Neuronal stem cell (in vitro differentiated cells): ENCODE data around the gene P2RX7.

Experiments used
- DNase-seq: peaks from one replicate; pipeline ENCODE4 v3.0.0-alpha.2; 2013; ENCODE audit warnings: low spot score
- H2AFZ ChIP-seq: one replicate; pipeline ENCODE4 v1.6.1; 2013; ENCODE audit warnings: mild to moderate bottlenecking, low read length, inconsistent platforms
- H2AK5ac ChIP-seq: 2 replicates; pipeline ENCODE4 v1.6.1; 2013; ENCODE audit warnings: low read depth, mild to moderate bottlenecking, inconsistent platforms, low read length, moderate library complexity, mixed read lengths
- H2BK120ac ChIP-seq: 2 replicates; pipeline ENCODE4 v1.6.1; 2013; ENCODE audit warnings: low read depth, mild to moderate bottlenecking, inconsistent platforms, low read length, moderate library complexity, mixed read lengths
- H2BK12ac ChIP-seq: one replicate; pipeline ENCODE4 v1.6.1; 2013; ENCODE audit warnings: low read length, inconsistent platforms
- H2BK15ac ChIP-seq: 2 replicates; pipeline ENCODE4 v1.6.1; 2013; ENCODE audit warnings: mild to moderate bottlenecking, low read length, inconsistent platforms, mixed read lengths
- H2BK5ac ChIP-seq: one replicate; pipeline ENCODE4 v1.6.1; 2013; ENCODE audit warnings: inconsistent platforms, mild to moderate bottlenecking, low read length, moderate library complexity
- H3K14ac ChIP-seq: one replicate; pipeline ENCODE4 v1.6.1; 2013; ENCODE audit warnings: low read length, inconsistent platforms
- H3K18ac ChIP-seq: 2 replicates; pipeline ENCODE4 v1.6.1; 2013; ENCODE audit warnings: low read length, inconsistent platforms
- H3K23ac ChIP-seq: 2 replicates; pipeline ENCODE4 v1.6.1; 2013; ENCODE audit warnings: low read depth, mild to moderate bottlenecking, mixed read lengths, low read length, inconsistent platforms; ENCODE audit not compliant: poor library complexity
- H3K27ac ChIP-seq: replicated peaks from 3 replicates; pipeline ENCODE4 v1.5.1; 2013; ENCODE audit warnings: low read length, inconsistent platforms
- H3K27me3 ChIP-seq, 3 experiments: 2 replicates each; pipeline ENCODE4 v1.6.1; 2013; ENCODE audit warnings: low read length in 3 of 3, mild to moderate bottlenecking in 2 of 3, inconsistent platforms in 1 of 3, low read depth in 1 of 3, mixed read lengths in 1 of 3, moderate library complexity in 1 of 3; ENCODE audit not compliant: control insufficient read depth in 3 of 3, insufficient read depth in 3 of 3
- H3K36me3 ChIP-seq, 2 donors: replicated peaks in 1 of 2; 2 replicates each; pipeline ENCODE4 v1.6.1; 2013; ENCODE audit warnings: low read length in 2 of 2; ENCODE audit not compliant: control insufficient read depth in 2 of 2, insufficient read depth in 2 of 2
- H3K4ac ChIP-seq: 2 replicates; pipeline ENCODE4 v1.6.1; 2013; ENCODE audit warnings: inconsistent platforms, mild to moderate bottlenecking, low read length, moderate library complexity
- H3K4me1 ChIP-seq, 2 donors: 1 replicate in 1 of 2; 2 replicates in 1 of 2; pipeline ENCODE4 v1.6.1; 2013; ENCODE audit warnings: low read length in 2 of 2, low read depth in 1 of 2; ENCODE audit not compliant: control insufficient read depth in 2 of 2, insufficient read depth in 1 of 2
- H3K4me2 ChIP-seq: one replicate; pipeline ENCODE4 v1.6.1; 2013; ENCODE audit warnings: mild to moderate bottlenecking, low read length, inconsistent platforms; ENCODE audit not compliant: insufficient read depth, poor library complexity, severe bottlenecking
- H3K4me3 ChIP-seq, 2 donors: 2 replicates each; pipeline ENCODE4 v1.5.1; 2013; ENCODE audit warnings: low read length in 2 of 2, mild to moderate bottlenecking in 2 of 2, inconsistent platforms in 1 of 2, moderate library complexity in 1 of 2
- H3K79me1 ChIP-seq: one replicate; pipeline ENCODE4 v1.6.1; 2013; ENCODE audit warnings: low read depth, mild to moderate bottlenecking, inconsistent platforms, low read length, moderate library complexity
- H3K9ac ChIP-seq: one replicate; pipeline ENCODE4 v1.6.1; 2013; ENCODE audit warnings: mild to moderate bottlenecking, low read depth, low read length, inconsistent platforms; ENCODE audit not compliant: poor library complexity
- H3K9me3 ChIP-seq, 2 donors: replicated peaks in 1 of 2; 2 replicates each; pipeline versions ENCODE3 to v1.6.1; 2013; ENCODE audit warnings: low read length in 2 of 2, mild to moderate bottlenecking in 2 of 2, inconsistent platforms in 1 of 2, low read depth in 1 of 2, mixed read lengths in 1 of 2, moderate library complexity in 1 of 2; ENCODE audit not compliant: control insufficient read depth in 2 of 2, insufficient read depth in 1 of 2
- H4K8ac ChIP-seq: one replicate; pipeline ENCODE4 v1.6.1; 2013; ENCODE audit warnings: low read depth, mild to moderate bottlenecking, inconsistent platforms, low read length, moderate library complexity
- H4K91ac ChIP-seq: one replicate; pipeline ENCODE4 v1.6.1; 2013; ENCODE audit warnings: low read length, low read depth, mild to moderate bottlenecking, inconsistent platforms; ENCODE audit not compliant: poor library complexity
- WGBS, 2 donors: extraction: QIAGEN DNeasy Blood & Tissue Kit; methylation state at CpG; one replicate each; pipeline ENCODE4 v1.1.7; 2013; ENCODE audit warnings: missing lambda C conversion rate in 2 of 2, mixed read lengths in 1 of 2; ENCODE audit not compliant: insufficient read length in 2 of 2, insufficient replicate concordance in 1 of 2; ENCODE audit errors: extremely low coverage in 2 of 2; 5-methylcytosine and 5-hydroxymethylcytosine counted together

The P2RX7 gene

DNA sequence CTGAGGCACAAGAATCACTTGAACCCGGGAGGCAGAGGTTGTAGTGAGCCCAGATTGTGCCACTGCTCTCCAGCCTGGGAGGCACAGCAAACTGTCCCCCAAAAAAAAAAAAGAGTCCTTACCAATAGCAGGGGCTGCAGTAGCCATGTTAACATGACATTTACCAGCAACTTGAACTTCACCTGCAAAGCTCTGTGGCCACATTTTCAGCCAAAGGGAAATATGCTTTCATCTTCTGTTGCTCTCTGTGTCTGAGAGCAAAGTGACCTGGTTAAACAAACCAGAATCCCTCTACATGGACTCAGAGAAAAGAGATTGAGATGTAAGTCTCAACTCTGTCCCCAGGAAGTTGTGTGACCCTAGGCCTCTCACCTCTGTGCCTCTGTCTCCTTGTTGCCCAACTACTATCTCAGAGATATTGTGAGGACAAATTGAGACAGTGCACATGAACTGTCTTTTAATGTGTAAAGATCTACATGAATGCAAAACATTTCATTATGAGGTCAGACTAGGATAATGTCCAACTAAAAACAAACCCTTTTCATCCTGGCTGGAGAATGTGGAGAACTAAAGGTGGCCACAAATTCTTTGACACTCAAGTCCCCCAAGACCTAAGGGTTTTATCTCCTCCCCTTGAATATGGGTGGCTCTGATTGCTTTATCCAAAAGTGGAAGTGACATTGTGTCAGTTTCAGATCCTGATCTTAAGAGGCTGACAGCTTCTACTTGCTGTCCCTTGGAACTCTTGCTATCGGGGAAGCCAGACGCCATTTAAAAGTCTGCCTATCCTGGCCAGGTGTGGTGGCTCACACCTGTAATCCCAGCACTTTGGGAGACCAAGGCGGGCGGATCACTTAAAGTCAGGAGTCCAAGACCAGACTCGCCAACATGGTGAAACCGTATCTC, 52.6 kb downstream of the P2RX7 start:
- Histone ChIP-seq H4K8ac (no peak overlapping the region), H3K4me1 (no peaks in the 10 kb centered on the region), H3K4ac (no peak overlapping the region), H2BK12ac (no peak overlapping the region), H4K91ac (no peak overlapping the region), H2BK120ac (no peak overlapping the region), H3K14ac (no peak overlapping the region), H3K36me3 (no peaks in the 10 kb centered on the region), H3K4me3 (no peak overlapping the region), H3K79me1 (no peaks in the 10 kb centered on the region), H3K23ac (no peak overlapping the region), H2AK5ac (no peak overlapping the region), H3K27ac (no peak overlapping the region), H2AFZ (no peak overlapping the region), H3K18ac (no peak overlapping the region), H3K9me3 (no peaks in the 10 kb centered on the region), H2BK5ac (no peak overlapping the region), H3K4me2 (no peak overlapping the region), H3K9ac (no peak overlapping the region), H3K27me3 (no peaks in the 10 kb centered on the region), H2BK15ac (no peak overlapping the region)
- no peak for DNase-seq
- no CpG with 5 or more reads among the region's 7 CpGs for WGBS, 2 donors

DNA sequence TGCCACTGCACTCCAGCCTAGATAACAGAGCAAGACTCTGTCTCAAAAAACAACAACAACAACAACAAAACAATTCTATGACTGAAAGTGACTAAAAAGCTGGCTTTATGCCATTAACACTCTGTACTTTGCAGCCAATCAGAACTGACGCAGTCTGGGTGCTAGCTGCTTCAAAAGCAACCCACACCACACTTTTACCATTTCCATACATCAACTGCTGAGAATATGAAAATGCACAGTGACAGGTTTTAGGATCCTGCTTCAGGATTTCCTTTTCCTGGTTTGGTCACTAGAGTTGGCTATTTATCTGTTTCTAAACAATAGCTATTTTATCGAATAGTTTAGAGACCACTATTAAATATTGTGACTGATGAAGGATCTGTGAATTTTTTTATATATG, 54.1 kb downstream of the P2RX7 start:
- no peaks in the 10 kb centered on the region for H3K27me3 ChIP-seq

DNA sequence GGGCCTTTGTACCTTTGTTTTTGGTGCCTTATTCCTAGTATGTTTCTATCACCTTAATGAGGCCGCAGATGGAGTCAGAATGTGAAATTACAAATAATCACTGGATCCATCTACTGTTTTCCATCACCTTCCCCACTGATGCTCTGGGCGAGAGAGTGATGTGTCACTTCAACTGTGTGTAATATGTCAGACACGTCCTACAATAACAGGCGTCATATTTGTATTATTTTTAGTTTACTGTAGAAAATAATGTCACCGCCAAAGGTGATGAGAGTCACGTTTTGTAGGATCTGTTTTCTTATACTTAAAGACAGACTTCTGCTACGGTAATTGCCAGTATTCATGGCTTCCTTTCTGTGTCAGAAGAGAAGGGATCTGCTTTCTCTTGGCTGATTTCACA, 54.8 kb downstream of the P2RX7 start:
- no peaks in the 10 kb centered on the region for H3K27me3 ChIP-seq
- no peak overlapping the region for H3K4me3 ChIP-seq
- H3K79me1 ChIP-seq: no peaks in the 10 kb centered on the region
- no peaks in the 10 kb centered on the region for H3K9me3 ChIP-seq
- no peak overlapping the region for H4K8ac ChIP-seq
- no peak overlapping the region for H2AK5ac ChIP-seq
- no peak overlapping the region for H3K4ac ChIP-seq
- no peak overlapping the region for H2BK120ac ChIP-seq
- H3K18ac ChIP-seq: no peak overlapping the region
- no peak for DNase-seq
- no peak overlapping the region for H3K4me2 ChIP-seq
- WGBS, 2 donors: no CpG with 5 or more reads among the region's 7 CpGs
- no peak overlapping the region for H3K9ac ChIP-seq
- H4K91ac ChIP-seq: no peak overlapping the region
- no peak overlapping the region for H2BK5ac ChIP-seq
- H3K23ac ChIP-seq: no peak overlapping the region
- no peak overlapping the region for H3K14ac ChIP-seq
- no peaks in the 10 kb centered on the region for H3K36me3 ChIP-seq
- no peaks in the 10 kb centered on the region for H3K4me1 ChIP-seq
- no peak overlapping the region for H2BK15ac ChIP-seq
- no peak overlapping the region for H2AFZ ChIP-seq
- H3K27ac ChIP-seq: no peak overlapping the region
- H2BK12ac ChIP-seq: no peak overlapping the region

More for the DNA sequence above, 54.1 kb downstream of the P2RX7 start:
- H2AK5ac ChIP-seq: no peak overlapping the region
- H2BK15ac ChIP-seq: no peak overlapping the region
- WGBS, 2 donors: no CpG with 5 or more reads among the region's 2 CpGs
- no peaks in the 10 kb centered on the region for H3K79me1 ChIP-seq
- no peaks in the 10 kb centered on the region for H3K4me1 ChIP-seq
- H3K4ac ChIP-seq: no peak overlapping the region
- H2BK5ac ChIP-seq: no peak overlapping the region
- H4K8ac ChIP-seq: no peak overlapping the region
- no peak overlapping the region for H4K91ac ChIP-seq
- H3K4me2 ChIP-seq: no peak overlapping the region
- H3K4me3 ChIP-seq: no peak overlapping the region
- H2BK120ac ChIP-seq: no peak overlapping the region
- no peak overlapping the region for H2BK12ac ChIP-seq
- DNase-seq: no peak
- H3K14ac ChIP-seq: no peak overlapping the region
- H3K9ac ChIP-seq: no peak overlapping the region
- H2AFZ ChIP-seq: no peak overlapping the region
- H3K9me3 ChIP-seq: no peaks in the 10 kb centered on the region
- no peak overlapping the region for H3K18ac ChIP-seq
- no peaks in the 10 kb centered on the region for H3K36me3 ChIP-seq
- no peak overlapping the region for H3K23ac ChIP-seq
- H3K27ac ChIP-seq: no peak overlapping the region

- no peak for DNase-seq
- no peak overlapping the region for H2BK15ac ChIP-seq
- no peak overlapping the region for H3K27ac ChIP-seq
- no peak overlapping the region for H2BK120ac ChIP-seq
- no CpG with 5 or more reads among the region's 2 CpGs for WGBS, 2 donors
- H2AFZ ChIP-seq: no peak overlapping the region
- H3K9ac ChIP-seq: no peak overlapping the region
- no peaks in the 10 kb centered on the region for H3K4me1 ChIP-seq
- H3K14ac ChIP-seq: no peak overlapping the region
- no peaks in the 10 kb centered on the region for H3K9me3 ChIP-seq
- no peak overlapping the region for H3K4ac ChIP-seq
- H2BK12ac ChIP-seq: no peak overlapping the region
- no peak overlapping the region for H4K8ac ChIP-seq
- H3K4me3 ChIP-seq: no peak overlapping the region
- H2AK5ac ChIP-seq: no peak overlapping the region
- no peak overlapping the region for H3K23ac ChIP-seq
- H3K79me1 ChIP-seq: no peaks in the 10 kb centered on the region
- H4K91ac ChIP-seq: no peak overlapping the region
- H2BK5ac ChIP-seq: no peak overlapping the region
- no peaks in the 10 kb centered on the region for H3K36me3 ChIP-seq
- no peak overlapping the region for H3K4me2 ChIP-seq
- H3K27me3 ChIP-seq: no peaks in the 10 kb centered on the region
- H3K18ac ChIP-seq: no peak overlapping the region
Observed at GRCh38 chr12:121188227-121188626, 55.6 kb downstream of the P2RX7 start.
